ENCODE measurements around the gene NFYB.
"Not testable (repeated sequence)": the region's sequence is repeated elsewhere in the genome, so short reads cannot be mapped to it uniquely, and the experiment has no call there.

NFYB gene

GRCh38 chr12:104137902-104138796, at the start of gene NFYB:
Gene NFYB, minus strand, starts transcription at chr12:104138210. Its CDS starts 2,757 bp downstream, at chr12:104135453.
- DNase-seq = peak; percentile 95

GRCh38 chr12:104187446-104188155, 49.6 kb upstream of the NFYB start:
- no peak for DNase-seq

DNA sequence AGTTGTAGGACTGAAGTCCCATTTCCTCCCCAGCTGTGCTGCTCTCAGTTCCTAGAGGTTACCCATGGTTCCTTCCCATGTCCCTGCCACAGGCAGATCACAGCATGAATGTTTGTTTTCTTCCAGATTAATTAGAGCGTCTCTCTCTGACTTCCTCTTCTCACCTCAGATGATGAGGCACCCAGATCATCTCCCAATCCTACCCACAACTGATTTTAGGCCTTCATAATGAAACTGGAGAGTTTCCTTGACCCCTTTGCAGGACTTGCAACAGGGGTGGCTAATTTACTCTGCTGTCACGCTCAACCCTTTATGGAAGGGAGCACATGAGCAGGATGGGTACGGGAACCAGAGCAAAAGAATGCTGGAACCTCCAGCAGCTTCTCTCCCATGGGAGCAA, 45.4 kb upstream of the NFYB start:
- no peak for DNase-seq

- no peak for DNase-seq
Observed at GRCh38 chr12:104182621-104183378, 44.8 kb upstream of the NFYB start.

DNA sequence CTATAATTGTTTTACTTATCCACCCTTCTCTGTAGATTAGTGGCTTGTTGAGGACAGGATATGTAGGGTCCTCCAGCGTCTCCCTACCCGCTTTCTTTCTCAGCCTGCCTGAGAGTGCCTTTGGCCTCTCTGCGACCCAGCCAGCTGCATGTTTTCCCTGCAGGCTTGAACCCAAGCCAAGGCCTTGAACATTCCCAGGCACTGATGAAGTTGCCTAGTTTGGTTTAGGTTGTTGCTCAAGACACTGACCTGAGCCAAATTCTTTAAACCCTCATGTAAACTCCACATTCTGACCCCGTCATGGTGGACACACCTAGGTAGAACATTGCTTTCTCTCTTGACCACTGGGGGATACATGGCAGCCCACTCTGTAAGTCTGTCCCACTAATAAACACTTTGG, 44.1 kb upstream of the NFYB start:
- peak; percentile 89 for DNase-seq

- DNase-seq = peak; percentile 22
Observed at GRCh38 chr12:104181313-104181712, 43.3 kb upstream of the NFYB start.

- DNase-seq = no peak
Observed at GRCh38 chr12:104180374-104180773, 42.4 kb upstream of the NFYB start.

- DNase-seq = peak; percentile 96
Observed at GRCh38 chr12:104177663-104178501, 39.9 kb upstream of the NFYB start.

GRCh38 chr12:104177336-104177662, 39.3 kb upstream of the NFYB start:
- no peak for DNase-seq

GRCh38 chr12:104175726-104176247, 37.8 kb upstream of the NFYB start:
- no peak for DNase-seq

GRCh38 chr12:104173804-104174203, 35.8 kb upstream of the NFYB start:
- DNase-seq = not testable (repeated sequence)

DNA sequence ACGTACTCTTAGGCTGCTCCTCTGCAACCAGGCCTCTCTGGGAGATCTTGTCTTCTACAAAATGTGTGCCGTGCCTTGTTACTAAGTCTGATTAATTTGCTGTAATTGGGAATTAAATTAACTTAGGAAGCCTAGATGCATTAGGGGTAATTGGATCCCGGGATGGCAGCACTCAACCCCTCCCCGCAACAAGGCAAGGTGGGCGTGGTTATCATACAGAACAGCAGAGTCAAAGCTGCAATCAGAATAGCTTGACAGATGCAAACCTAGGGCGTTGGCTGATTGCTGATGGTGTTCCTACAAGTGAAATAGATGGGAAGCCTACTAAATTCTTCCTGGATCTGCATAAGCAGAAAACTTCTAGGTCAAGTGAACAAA, 34.5 kb upstream of the NFYB start:
- DNase-seq = no peak

GRCh38 chr12:104171785-104172569, 34.0 kb upstream of the NFYB start:
- no peak for DNase-seq

GRCh38 chr12:104168596-104168995, 30.6 kb upstream of the NFYB start:
- DNase-seq = no peak

GRCh38 chr12:104167519-104168458, 29.8 kb upstream of the NFYB start:
- DNase-seq = no peak

- no peak for DNase-seq
Observed at GRCh38 chr12:104166465-104166864, 28.5 kb upstream of the NFYB start.

GRCh38 chr12:104165801-104166200, 27.8 kb upstream of the NFYB start:
- no peak for DNase-seq

- no peak for DNase-seq
Observed at GRCh38 chr12:104164634-104165033, 26.6 kb upstream of the NFYB start.

- DNase-seq = peak; percentile 12
Observed at GRCh38 chr12:104163631-104164030, 25.6 kb upstream of the NFYB start.

GRCh38 chr12:104163028-104163427, 25.0 kb upstream of the NFYB start:
- DNase-seq = not testable (repeated sequence)

Measured in HCEC 1CT (cell line).